NAMALWA (cell line): ENCODE measurements around the gene CATSPERE.
A peak's percentile ranks its signal among the peaks of the same experiment; 100 is the strongest.
"Not testable (repeated sequence)": the region's sequence is repeated elsewhere in the genome, so short reads cannot be mapped to it uniquely, and the experiment has no call there.

Source experiments
- DNase-seq: peaks from one replicate; pipeline ENCODE4 v3.0.0-alpha.2; 2015; ENCODE audit warnings: low spot score

Gene CATSPERE

GRCh38 chr1:244636488-244637259 lies 175.6 kb downstream of the CATSPERE start:
- DNase-seq: no peak

- DNase-seq: no peak
Observed at GRCh38 chr1:244639561-244639960, 178.5 kb downstream of the CATSPERE start.

- no peak for DNase-seq
Observed at GRCh38 chr1:244640917-244641316, 179.8 kb downstream of the CATSPERE start.

- DNase-seq: no peak
Observed at GRCh38 chr1:244642526-244642925, 181.5 kb downstream of the CATSPERE start.

DNA sequence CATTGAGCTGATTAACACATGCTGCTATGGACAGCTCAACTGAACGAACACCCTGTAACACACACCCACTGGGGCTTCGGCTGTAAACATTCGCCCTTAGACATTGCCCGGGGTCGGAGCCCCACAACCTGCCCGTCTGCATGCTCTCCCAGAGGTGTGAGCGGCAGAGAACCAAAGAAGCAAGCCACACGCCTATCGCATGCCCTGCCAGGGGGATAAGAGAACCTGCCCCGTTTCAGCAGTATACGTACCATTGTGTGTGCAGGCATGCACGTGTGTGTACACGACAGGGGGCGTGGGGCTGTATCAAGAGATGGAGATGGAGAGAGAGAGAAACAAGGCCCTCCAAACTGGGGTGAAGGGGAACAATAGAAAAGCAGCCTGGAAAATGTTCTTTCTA lies 181.9 kb downstream of the CATSPERE start:
- no peak for DNase-seq

GRCh38 chr1:244645414-244645813 lies 184.3 kb downstream of the CATSPERE start:
- no peak for DNase-seq

GRCh38 chr1:244645890-244646289 lies 184.8 kb downstream of the CATSPERE start:
- DNase-seq: no peak

- DNase-seq: no peak
Observed at GRCh38 chr1:244647819-244648218, 186.7 kb downstream of the CATSPERE start.

- no peak for DNase-seq
Observed at GRCh38 chr1:244651956-244652622, 191.0 kb downstream of the CATSPERE start.

- DNase-seq: peak; percentile 99
Observed at GRCh38 chr1:244652623-244653438, 191.8 kb downstream of the CATSPERE start, which contains the start of gene DESI2. Gene DESI2 (plus strand): TSS chr1:244653126. CDS start chr1:244653314, 188 bp downstream.

- DNase-seq: no peak
Observed at GRCh38 chr1:244653439-244654107, 192.5 kb downstream of the CATSPERE start.

DNA sequence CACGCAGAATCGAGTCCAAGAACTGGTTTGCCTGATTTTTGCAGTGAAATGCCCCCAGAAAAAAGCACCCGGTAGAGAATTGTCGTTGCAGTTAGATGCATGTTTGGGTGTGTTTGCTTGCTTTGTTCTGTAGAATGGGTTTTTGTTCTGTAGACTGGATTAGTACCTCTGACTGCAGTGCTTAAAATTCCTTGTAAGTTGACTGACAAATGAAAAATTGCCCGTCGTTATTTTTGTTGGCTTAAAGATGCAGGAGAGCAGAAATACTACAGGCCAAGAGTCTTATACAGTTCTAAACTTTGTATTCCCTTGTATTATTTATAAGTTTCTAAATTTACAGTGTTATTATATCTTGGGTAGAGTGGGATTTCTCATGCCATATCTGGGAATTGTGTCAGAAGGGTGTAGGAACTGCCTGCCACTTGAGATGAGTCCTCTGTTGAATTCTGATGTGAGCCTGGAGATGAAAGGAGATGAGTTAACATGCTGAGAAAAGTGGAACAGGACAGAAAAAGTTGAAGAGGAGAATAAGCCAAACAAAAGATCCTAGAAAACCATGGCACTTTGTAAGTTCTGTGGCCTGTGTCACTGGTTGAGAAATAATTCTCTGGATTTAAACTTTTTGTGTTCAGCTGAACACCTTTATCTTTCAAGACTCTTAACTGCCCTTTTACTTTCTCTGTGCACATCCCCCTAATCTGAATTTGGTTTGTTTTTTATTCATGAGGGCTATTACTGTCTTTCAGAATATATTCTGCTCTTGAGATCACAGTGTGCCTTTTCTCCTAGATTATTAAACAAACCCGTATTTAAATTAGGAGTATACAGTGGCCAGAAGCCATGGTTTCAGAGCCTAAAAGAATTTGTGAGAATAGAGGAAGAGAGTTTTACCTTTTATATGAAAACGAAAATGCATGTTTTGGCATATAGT lies 193.3 kb downstream of the CATSPERE start:
- DNase-seq: peak; percentile 46

- DNase-seq: no peak
Observed at GRCh38 chr1:244655186-244655585, 194.1 kb downstream of the CATSPERE start.

- DNase-seq: no peak
Observed at GRCh38 chr1:244657421-244657820, 196.3 kb downstream of the CATSPERE start.

DNA sequence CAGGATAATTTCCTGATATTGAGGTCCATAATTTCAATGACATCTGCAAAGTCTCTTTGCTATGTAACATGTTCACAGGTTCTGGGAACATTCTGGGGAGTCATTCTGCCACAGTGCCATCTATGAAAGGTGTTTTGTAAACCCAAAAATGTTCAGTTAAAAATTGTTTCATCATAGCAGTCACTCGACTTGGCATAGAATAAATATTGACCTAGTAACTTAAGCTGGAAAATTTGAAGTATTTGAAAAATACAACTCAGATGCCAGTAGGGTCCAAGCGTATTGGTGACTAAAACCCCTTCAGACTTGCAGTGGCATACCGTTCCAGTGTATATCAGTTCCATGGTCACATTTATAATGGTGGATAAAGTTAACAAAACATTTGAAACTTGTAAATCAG lies 198.6 kb downstream of the CATSPERE start:
- DNase-seq: no peak

GRCh38 chr1:244660595-244660994 lies 199.5 kb downstream of the CATSPERE start:
- no peak for DNase-seq

DNA sequence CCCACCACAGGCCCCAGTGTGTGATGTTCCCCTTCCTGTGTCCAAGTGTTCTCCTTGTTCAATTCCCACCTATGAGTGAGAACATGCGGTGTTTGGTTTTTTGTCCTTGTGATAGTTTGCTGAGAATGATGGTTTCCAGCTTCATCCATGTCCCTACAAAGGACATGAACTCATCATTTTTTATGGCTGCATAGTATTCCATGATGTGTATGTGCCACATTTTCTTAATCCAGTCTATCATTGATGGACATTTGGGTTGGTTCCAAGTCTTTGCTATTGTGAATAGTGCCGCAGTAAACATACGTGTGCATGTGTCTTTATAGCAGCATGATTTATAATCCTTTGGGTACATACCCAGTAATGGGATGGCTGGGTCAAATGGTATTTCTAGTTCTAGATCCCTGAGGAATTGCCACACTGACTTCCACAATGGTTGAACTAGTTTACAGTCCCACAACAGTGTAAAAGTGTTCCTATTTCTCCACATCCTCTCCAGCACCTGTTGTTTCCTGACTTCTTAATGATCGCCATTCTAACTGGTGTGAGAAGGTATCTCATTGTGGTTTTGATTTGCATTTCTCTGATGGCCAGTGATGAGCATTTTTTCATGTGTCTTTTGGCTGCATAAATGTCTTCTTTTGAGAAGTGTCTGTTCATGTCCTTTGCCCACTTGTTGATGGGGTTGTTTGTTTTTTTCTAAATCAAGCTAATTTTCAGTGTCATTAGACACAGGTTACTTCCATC lies 200.7 kb downstream of the CATSPERE start:
- DNase-seq: not testable (repeated sequence)

DNA sequence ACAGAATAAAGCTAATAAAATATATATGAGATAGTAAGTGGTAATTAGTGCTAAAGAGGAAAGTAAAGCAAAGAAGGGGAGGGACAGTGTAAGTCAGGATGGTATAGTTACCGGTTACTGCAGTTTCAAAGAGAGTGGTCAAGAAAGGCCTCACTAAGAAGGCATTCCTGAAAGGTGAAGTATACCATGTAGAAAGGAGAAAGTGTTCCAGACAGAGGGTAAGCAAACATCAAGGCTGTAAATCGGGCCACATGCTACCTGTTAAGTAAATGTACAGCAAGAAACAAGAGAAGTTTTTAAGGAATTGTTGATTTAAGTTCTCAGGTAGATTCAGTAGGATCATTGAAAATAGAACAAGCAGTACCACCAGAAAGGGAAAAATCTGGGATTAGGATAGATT lies 201.5 kb downstream of the CATSPERE start:
- peak; percentile 41 for DNase-seq

DNA sequence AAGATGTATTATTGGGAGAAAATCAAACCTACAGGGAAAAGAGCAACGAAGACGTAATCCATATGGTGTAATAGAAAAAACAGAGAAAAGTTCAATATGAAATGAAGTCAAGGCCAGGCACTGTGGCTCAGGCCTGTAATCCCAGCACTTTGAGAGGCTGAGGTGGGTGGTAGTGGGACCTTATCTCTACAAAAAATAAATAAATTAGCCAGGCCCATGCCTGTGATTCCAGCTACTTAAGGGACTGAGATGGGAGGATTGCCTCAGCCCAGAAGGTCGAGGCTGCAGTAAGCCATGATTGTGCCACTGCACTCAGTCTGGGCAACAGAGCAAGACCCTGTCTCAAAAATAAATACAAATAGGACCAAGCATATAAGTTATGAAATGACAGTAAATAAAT lies 203.3 kb downstream of the CATSPERE start:
- no peak for DNase-seq

- DNase-seq: peak; percentile 84
Observed at GRCh38 chr1:244665771-244666217, 204.7 kb downstream of the CATSPERE start.
